Esophagus squamous epithelium (tissue), 4 donors: ENCODE results near the gene GADD45B.

Experiments used
- CTCF ChIP-seq, 6 experiments: fragments of 450-650 bp in 4 of 6; fragments of 200-600 bp in 2 of 6; sonication (generic) in 2 of 6; IDR thresholded peaks; one replicate each; pipeline ENCODE4 v1.5.1; 2016 to 2019; ENCODE audit warnings: antibody characterized with exemption in 6 of 6, mild to moderate bottlenecking in 4 of 6, moderate library complexity in 4 of 6
- POLR2A ChIP-seq, 4 donors: fragments of 450-650 bp; IDR thresholded peaks; one replicate each; pipeline ENCODE4 v1.6.1; 2017; ENCODE audit warnings: antibody characterized with exemption in 4 of 4, mild to moderate bottlenecking in 4 of 4, moderate library complexity in 3 of 4

GRCh38 chr19:2512523-2513431 is 36.9 kb downstream of the GADD45B start:
- TF ChIP-seq CTCF (IDR thresholded peaks at IDR 0.05), result no peak
- TF ChIP-seq POLR2A (IDR thresholded peaks at IDR 0.05), result no peak
